Stimulated activated CD4-positive, alpha-beta T cell treated with anti-CD3 and anti-CD28 coated beads, Interleukin-1b, Interleukin-23, amount 100 ng/mL, for 1 hour (primary cell): ENCODE measurements around the gene FGFRL1.
A peak's percentile ranks its signal among the peaks of the same experiment; 100 is the strongest.
"Not testable (repeated sequence)": the region's sequence is repeated elsewhere in the genome, so short reads cannot be mapped to it uniquely, and the experiment has no call there.

Experiments
- DNase-seq, 2 donors: peaks; one replicate each; pipeline ENCODE4 v3.0.0-alpha.2; 2020; ENCODE audit warnings: low read depth in 2 of 2

Gene FGFRL1

GRCh38 chr4:1051472-1051871, 40.0 kb downstream of the FGFRL1 start:
- no peak for DNase-seq

GRCh38 chr4:1052231-1052671, 40.8 kb downstream of the FGFRL1 start:
- DNase-seq: no peak

- DNase-seq: no peak
Measured at GRCh38 chr4:1053080-1053661, 41.7 kb downstream of the FGFRL1 start.

GRCh38 chr4:1053891-1054290, 42.5 kb downstream of the FGFRL1 start:
- DNase-seq: not testable (repeated sequence)

GRCh38 chr4:1054696-1055242, 43.3 kb downstream of the FGFRL1 start:
- not testable (repeated sequence) for DNase-seq

GRCh38 chr4:1055243-1055701, 43.8 kb downstream of the FGFRL1 start:
- not testable (repeated sequence) for DNase-seq

- DNase-seq: peak; percentile 35 to 55
Measured at GRCh38 chr4:1055721-1056590, 44.5 kb downstream of the FGFRL1 start.

- no peak for DNase-seq
Measured at GRCh38 chr4:1056671-1057402, 45.4 kb downstream of the FGFRL1 start.

- no peak for DNase-seq
Measured at GRCh38 chr4:1057403-1057745, 45.9 kb downstream of the FGFRL1 start.

- no peak for DNase-seq
Measured at GRCh38 chr4:1058198-1058996, 47.0 kb downstream of the FGFRL1 start.

- DNase-seq: no peak
Measured at GRCh38 chr4:1058997-1059665, 47.7 kb downstream of the FGFRL1 start.

- DNase-seq: no peak
Measured at GRCh38 chr4:1060121-1060520, 48.7 kb downstream of the FGFRL1 start.

GRCh38 chr4:1060621-1061020, 49.2 kb downstream of the FGFRL1 start:
- no peak for DNase-seq

- no peak for DNase-seq
Measured at GRCh38 chr4:1061056-1061700, 49.8 kb downstream of the FGFRL1 start.

- no peak for DNase-seq
Measured at GRCh38 chr4:1061760-1062159, 50.3 kb downstream of the FGFRL1 start.

GRCh38 chr4:1062419-1062818, 51.0 kb downstream of the FGFRL1 start:
- no peak for DNase-seq

GRCh38 chr4:1065732-1066131, 54.3 kb downstream of the FGFRL1 start:
- DNase-seq: no peak

GRCh38 chr4:1069394-1069793, 58.0 kb downstream of the FGFRL1 start:
- DNase-seq: no peak

- DNase-seq: peak; percentile 7 to 14
Measured at GRCh38 chr4:1072830-1073446, 61.5 kb downstream of the FGFRL1 start.

GRCh38 chr4:1074077-1074476, 62.7 kb downstream of the FGFRL1 start:
- DNase-seq: no peak
